Measurements from ENCODE around the gene METTL8.
A peak's percentile ranks its signal among the peaks of the same experiment; 100 is the strongest.

METTL8 gene

DNA sequence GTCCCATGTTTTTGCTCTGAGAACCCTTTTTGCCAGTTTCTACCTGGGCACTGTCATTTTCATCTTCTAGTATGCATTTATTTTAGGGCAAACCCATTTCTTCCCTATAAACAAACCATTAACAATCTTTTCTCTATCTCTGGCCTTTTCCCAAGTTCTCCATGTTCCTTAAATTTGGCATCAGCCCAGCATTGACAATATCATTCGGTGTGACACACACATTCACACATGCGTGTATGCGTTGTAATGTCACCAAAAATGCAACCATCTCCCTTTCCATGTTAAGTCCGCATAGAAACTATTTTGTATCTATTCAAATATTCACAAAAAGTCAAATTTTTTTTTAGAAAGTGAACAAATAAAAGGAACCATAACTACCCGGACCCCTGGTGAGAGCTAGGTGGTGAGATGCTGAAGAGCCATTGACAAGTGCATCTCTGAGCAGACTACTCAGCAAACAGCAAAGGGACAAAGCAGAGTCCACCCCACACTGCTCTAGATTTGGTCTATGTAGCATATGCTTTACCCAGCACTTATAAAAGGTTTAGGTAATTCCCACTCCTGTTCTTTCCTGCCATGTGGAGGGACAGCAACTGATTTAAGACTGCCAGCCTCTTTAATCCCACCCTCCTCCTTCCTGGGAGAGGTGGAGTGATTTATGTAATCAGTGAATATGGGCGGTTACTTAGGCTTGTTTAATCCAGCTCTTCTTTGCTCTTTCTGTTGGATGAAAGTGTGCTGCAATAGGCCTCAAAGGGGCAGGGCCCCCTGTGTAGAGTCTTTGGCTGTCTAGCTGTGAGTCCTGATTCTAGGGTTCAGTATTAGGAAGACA, 124.1 kb downstream of the METTL8 start:
- H3K4me1 ChIP-seq (ENCODE audit: control insufficient read depth, insufficient read depth, low read length) = peaks cover 4% of the 10 kb centered on the region; the same call in 1 of the 2 replicates
- H3K9me3 ChIP-seq (ENCODE audit: control insufficient read depth, insufficient read depth, low read length) = peaks cover 27% of the 10 kb centered on the region
- H3K4me3 ChIP-seq (ENCODE audit: low read depth, low read length) = no peak overlapping the region
- no peak overlapping the region for H3K9ac ChIP-seq (ENCODE audit: low read depth, low read length)
- H3K36me3 ChIP-seq (ENCODE audit: control insufficient read depth, insufficient read depth, low read length) = no peaks in the 10 kb centered on the region
- no peak overlapping the region for H3K27ac ChIP-seq (ENCODE audit: low read depth, low read length)
- no peaks in the 10 kb centered on the region for H3K27me3 ChIP-seq (ENCODE audit: control insufficient read depth, insufficient read depth, low read length)

DNA sequence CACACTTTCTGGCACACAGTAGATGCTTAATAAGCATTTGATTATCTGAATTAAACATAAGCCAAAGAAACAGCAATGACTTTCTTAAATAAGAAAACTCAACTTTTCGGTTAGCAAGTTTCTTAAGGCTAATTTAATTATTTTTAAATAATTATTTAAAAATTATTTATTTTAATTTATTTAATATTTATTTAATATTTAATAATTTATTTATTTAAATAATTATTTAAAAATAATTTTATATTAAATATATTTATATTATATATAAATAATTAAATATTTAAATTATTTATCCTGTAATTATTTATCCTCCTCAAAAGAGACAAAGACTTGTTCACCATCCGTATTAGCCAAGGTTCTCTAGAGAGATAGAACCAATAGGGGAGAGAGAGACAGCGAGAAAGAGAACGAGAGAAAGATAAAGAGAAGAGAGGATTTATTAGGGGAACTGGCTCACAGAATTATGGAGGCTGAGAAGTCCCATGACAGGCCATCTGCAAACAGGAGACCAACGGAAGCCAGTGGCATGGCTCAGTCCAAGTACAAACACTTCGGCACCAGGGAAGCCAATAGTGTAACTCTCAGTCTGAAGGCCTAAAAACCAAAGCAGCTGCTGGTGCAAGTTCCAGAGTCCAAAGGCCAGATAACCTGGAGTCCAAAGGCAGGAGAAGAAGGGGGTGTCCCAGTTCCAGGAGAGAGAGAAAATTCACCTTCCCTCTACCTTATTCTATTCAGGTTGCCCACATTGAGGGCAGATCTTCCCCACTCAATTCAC, 125.3 kb downstream of the METTL8 start:
- Histone ChIP-seq H3K4me1 (ENCODE audit: control insufficient read depth, insufficient read depth, low read length) (no peaks in the 10 kb centered on the region), H3K27ac (ENCODE audit: low read depth, low read length) (no peak overlapping the region), H3K36me3 (ENCODE audit: control insufficient read depth, insufficient read depth, low read length) (no peaks in the 10 kb centered on the region), H3K27me3 (ENCODE audit: control insufficient read depth, insufficient read depth, low read length) (no peaks in the 10 kb centered on the region), H3K9me3 (ENCODE audit: control insufficient read depth, insufficient read depth, low read length) (peaks cover 22% of the 10 kb centered on the region), H3K9ac (ENCODE audit: low read depth, low read length) (no peak overlapping the region), H3K4me3 (ENCODE audit: low read depth, low read length) (no peak overlapping the region)

DNA sequence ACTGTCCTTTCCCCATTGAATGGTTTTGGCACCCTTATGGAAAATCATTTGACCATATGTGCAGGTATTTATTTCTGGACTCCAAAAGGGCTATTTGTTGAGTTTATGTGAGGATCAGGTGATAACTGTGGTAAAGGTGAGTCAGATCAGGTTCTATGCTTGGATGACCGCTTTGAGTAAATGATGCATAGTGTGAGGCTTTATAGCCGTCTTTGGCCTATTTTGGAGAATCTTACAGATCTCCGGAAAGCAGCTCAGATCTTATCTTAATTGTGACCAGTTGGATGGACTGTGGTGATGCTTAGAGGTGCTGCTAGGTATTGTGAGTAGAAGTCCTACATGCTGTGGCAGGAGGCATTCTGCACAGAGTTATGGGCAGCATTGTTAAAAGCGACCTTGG, 126.2 kb downstream of the METTL8 start:
- Histone ChIP-seq H3K4me1 (ENCODE audit: control insufficient read depth, insufficient read depth, low read length) (no peaks in the 10 kb centered on the region), H3K27me3 (ENCODE audit: control insufficient read depth, insufficient read depth, low read length) (no peaks in the 10 kb centered on the region), H3K36me3 (ENCODE audit: control insufficient read depth, insufficient read depth, low read length) (no peaks in the 10 kb centered on the region), H3K9ac (ENCODE audit: low read depth, low read length) (no peak overlapping the region), H3K4me3 (ENCODE audit: low read depth, low read length) (no peak overlapping the region), H3K9me3 (ENCODE audit: control insufficient read depth, insufficient read depth, low read length) (peaks cover 18% of the 10 kb centered on the region), H3K27ac (ENCODE audit: low read depth, low read length) (no peak overlapping the region)

DNA sequence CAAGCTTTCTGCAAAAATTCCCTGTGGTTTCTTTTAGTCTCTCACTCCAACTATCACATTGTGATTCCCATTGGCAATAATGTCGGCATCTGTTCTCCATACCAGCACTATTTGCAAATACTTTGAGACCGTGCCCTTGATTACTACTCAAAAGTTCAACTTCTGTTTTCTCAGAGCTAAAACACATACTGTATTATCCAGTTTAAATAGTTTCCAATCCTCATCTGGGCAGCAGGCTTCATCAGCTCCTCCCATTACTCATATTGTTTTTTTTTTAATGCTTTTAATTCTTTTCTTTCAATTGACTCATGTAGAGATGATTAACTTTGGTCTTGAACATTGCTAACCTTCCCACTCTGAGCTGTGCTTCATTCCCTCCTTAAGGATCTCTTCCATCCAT, 135.8 kb downstream of the METTL8 start:
- Histone ChIP-seq H3K4me3 (ENCODE audit: low read depth, low read length) (no peak overlapping the region), H3K27me3 (ENCODE audit: control insufficient read depth, insufficient read depth, low read length) (no peaks in the 10 kb centered on the region), H3K4me1 (ENCODE audit: control insufficient read depth, insufficient read depth, low read length) (peaks cover 7% of the 10 kb centered on the region), H3K9ac (ENCODE audit: low read depth, low read length) (no peak overlapping the region), H3K36me3 (ENCODE audit: control insufficient read depth, insufficient read depth, low read length) (no peaks in the 10 kb centered on the region), H3K9me3 (ENCODE audit: control insufficient read depth, insufficient read depth, low read length) (no peaks in the 10 kb centered on the region), H3K27ac (ENCODE audit: low read depth, low read length) (no peak overlapping the region)

DNA sequence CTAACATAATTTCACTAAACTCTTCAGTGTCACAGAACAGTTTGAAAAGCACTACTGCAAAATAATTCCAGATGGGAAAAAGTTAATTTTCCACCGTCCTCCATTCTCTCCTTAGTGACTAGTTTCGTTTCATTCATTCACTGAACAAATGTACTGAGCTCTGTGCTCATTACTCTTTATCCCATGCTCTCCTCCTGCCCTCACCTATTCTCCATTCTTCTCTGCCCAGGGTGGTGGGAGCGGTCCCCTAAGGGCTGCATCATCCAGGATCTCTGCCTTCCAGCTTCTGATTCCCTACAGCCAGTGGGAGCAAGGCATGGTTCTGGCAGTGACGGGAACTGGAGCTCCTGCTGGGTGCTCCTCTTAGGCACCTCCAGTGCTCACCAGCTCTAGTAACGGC, 139.2 kb downstream of the METTL8 start:
- H3K4me3 ChIP-seq (ENCODE audit: low read depth, low read length) = no peak overlapping the region
- no peaks in the 10 kb centered on the region for H3K9me3 ChIP-seq (ENCODE audit: control insufficient read depth, insufficient read depth, low read length)
- H3K36me3 ChIP-seq (ENCODE audit: control insufficient read depth, insufficient read depth, low read length) = no peaks in the 10 kb centered on the region
- H3K27ac ChIP-seq (ENCODE audit: low read depth, low read length) = no peak overlapping the region
- peaks cover 7% of the 10 kb centered on the region for H3K4me1 ChIP-seq (ENCODE audit: control insufficient read depth, insufficient read depth, low read length)
- no peaks in the 10 kb centered on the region for H3K27me3 ChIP-seq (ENCODE audit: control insufficient read depth, insufficient read depth, low read length)
- H3K9ac ChIP-seq (ENCODE audit: low read depth, low read length) = no peak overlapping the region

DNA sequence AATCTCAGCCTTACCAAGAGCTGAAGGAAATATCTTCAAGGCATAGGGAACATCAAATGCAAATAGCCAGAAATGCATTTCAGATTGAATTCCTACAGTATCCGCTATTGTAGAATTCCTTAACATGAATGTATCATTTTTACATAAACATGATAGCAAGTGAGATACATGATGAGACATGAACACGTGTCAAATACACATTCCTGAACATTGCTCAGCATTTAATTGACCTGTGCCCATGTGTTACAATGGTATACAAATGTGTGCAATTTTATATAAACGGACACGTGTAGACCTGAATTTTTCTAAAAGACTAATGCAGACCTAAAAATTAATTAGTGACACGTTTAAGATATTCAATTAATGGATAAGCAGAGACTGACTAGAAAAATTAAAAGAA, 140.1 kb downstream of the METTL8 start:
- Histone ChIP-seq H3K9me3 (ENCODE audit: control insufficient read depth, insufficient read depth, low read length) (no peaks in the 10 kb centered on the region), H3K4me3 (ENCODE audit: low read depth, low read length) (no peak overlapping the region), H3K27me3 (ENCODE audit: control insufficient read depth, insufficient read depth, low read length) (no peaks in the 10 kb centered on the region), H3K36me3 (ENCODE audit: control insufficient read depth, insufficient read depth, low read length) (no peaks in the 10 kb centered on the region), H3K4me1 (ENCODE audit: control insufficient read depth, insufficient read depth, low read length) (peaks cover 7% of the 10 kb centered on the region), H3K27ac (ENCODE audit: low read depth, low read length) (peak overlapping the region; percentile 23), H3K9ac (ENCODE audit: low read depth, low read length) (no peak overlapping the region)

DNA sequence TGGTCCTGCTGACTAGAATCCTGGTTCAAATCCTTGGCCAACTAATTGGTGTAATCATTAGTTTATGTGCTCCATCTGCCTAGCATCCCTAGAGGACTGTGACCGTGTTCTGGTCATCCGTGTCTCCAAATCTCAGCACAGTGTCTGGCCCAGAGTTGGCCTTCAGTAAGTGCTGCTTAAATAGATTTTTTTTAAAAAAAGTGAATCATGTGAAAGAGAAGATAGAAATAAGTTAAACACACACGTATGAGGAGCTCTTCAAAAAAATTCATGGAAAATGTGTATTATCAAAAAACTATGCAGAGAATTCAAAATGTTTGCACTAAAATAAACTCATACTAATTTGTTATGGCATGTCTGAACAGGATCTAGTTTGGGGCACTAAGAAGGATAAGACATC, 143.8 kb downstream of the METTL8 start:
- peaks cover 7% of the 10 kb centered on the region for H3K4me1 ChIP-seq (ENCODE audit: control insufficient read depth, insufficient read depth, low read length)
- no peak overlapping the region for H3K4me3 ChIP-seq (ENCODE audit: low read depth, low read length)
- no peak overlapping the region for H3K27ac ChIP-seq (ENCODE audit: low read depth, low read length)
- no peaks in the 10 kb centered on the region for H3K27me3 ChIP-seq (ENCODE audit: control insufficient read depth, insufficient read depth, low read length)
- no peak overlapping the region for H3K9ac ChIP-seq (ENCODE audit: low read depth, low read length)
- H3K36me3 ChIP-seq (ENCODE audit: control insufficient read depth, insufficient read depth, low read length) = no peaks in the 10 kb centered on the region
- H3K9me3 ChIP-seq (ENCODE audit: control insufficient read depth, insufficient read depth, low read length) = no peaks in the 10 kb centered on the region

DNA sequence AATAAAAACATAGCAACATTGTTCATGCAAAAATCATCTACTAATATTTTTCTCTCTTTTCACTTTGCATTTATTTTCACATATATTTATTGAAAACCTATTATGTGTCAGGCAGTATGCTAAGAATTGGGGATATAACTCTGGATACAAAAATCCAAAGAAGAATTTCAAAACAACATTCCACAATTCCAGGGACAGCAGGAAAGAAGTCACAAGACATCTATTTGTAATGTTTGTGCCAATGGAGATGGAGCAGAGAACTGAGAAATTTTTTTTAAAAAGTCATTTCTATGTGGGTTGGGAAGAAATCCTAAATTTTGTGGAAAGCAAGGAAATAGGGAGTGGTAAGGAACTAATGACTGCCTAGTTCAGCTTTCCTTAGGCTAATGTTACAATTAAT, 144.5 kb downstream of the METTL8 start:
- Histone ChIP-seq H3K36me3 (ENCODE audit: control insufficient read depth, insufficient read depth, low read length) (no peaks in the 10 kb centered on the region), H3K27ac (ENCODE audit: low read depth, low read length) (no peak overlapping the region), H3K9me3 (ENCODE audit: control insufficient read depth, insufficient read depth, low read length) (no peaks in the 10 kb centered on the region), H3K4me3 (ENCODE audit: low read depth, low read length) (no peak overlapping the region), H3K27me3 (ENCODE audit: control insufficient read depth, insufficient read depth, low read length) (no peaks in the 10 kb centered on the region), H3K9ac (ENCODE audit: low read depth, low read length) (no peak overlapping the region), H3K4me1 (ENCODE audit: control insufficient read depth, insufficient read depth, low read length) (peaks cover 7% of the 10 kb centered on the region)

DNA sequence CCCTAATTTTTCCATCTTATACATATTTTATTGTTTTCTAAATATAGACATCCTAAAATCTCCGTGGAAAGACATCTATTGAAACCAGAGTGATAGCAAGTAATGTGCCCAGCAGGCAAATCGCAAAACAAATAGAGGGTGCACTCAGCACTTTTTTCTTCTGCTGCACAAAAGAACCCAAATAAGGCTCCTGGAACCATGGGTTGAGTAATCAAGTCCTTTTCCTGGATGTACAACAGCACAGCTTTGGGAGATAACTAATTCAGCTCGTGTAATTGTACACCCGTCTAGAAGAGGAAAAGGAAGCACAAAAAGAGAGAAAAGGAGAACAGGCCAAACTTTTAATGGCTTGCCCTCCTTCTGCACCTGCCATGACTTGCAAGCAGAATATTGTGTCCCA, 146.2 kb downstream of the METTL8 start:
- H3K4me3 ChIP-seq (ENCODE audit: low read depth, low read length) = no peak overlapping the region
- H3K36me3 ChIP-seq (ENCODE audit: control insufficient read depth, insufficient read depth, low read length) = no peaks in the 10 kb centered on the region
- H3K27me3 ChIP-seq (ENCODE audit: control insufficient read depth, insufficient read depth, low read length) = no peaks in the 10 kb centered on the region
- no peaks in the 10 kb centered on the region for H3K4me1 ChIP-seq (ENCODE audit: control insufficient read depth, insufficient read depth, low read length)
- no peaks in the 10 kb centered on the region for H3K9me3 ChIP-seq (ENCODE audit: control insufficient read depth, insufficient read depth, low read length)
- no peak overlapping the region for H3K9ac ChIP-seq (ENCODE audit: low read depth, low read length)
- no peak overlapping the region for H3K27ac ChIP-seq (ENCODE audit: low read depth, low read length)

DNA sequence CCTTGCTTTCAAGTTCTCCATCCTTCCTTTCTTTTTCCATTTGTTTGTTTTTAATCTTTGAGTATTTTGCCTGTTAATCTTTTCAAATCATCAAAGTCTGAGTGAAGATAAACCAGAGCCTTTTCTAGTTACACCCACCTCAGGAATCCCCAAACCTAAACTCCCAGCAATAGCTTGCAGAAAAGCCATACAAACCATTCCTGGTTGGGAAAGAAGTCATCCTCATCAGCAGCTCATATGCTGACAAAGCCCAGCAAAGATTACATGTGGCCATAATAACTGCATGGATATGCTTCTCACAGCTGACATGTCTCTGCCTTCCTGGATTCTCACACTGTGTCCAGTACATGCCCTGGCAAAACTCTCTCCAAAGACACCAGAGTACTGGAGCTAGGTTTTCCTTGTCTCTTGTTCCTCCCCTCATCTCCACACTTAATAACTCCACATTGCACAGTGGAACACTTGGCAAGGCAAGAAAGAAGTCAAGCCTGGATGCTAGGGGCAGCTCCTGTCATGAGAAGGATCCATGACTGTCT, 146.7 kb downstream of the METTL8 start:
- no peak overlapping the region for H3K27ac ChIP-seq (ENCODE audit: low read depth, low read length)
- H3K4me3 ChIP-seq (ENCODE audit: low read depth, low read length) = no peak overlapping the region
- no peaks in the 10 kb centered on the region for H3K4me1 ChIP-seq (ENCODE audit: control insufficient read depth, insufficient read depth, low read length)
- no peaks in the 10 kb centered on the region for H3K36me3 ChIP-seq (ENCODE audit: control insufficient read depth, insufficient read depth, low read length)
- no peaks in the 10 kb centered on the region for H3K27me3 ChIP-seq (ENCODE audit: control insufficient read depth, insufficient read depth, low read length)
- H3K9me3 ChIP-seq (ENCODE audit: control insufficient read depth, insufficient read depth, low read length) = no peaks in the 10 kb centered on the region
- no peak overlapping the region for H3K9ac ChIP-seq (ENCODE audit: low read depth, low read length)

DNA sequence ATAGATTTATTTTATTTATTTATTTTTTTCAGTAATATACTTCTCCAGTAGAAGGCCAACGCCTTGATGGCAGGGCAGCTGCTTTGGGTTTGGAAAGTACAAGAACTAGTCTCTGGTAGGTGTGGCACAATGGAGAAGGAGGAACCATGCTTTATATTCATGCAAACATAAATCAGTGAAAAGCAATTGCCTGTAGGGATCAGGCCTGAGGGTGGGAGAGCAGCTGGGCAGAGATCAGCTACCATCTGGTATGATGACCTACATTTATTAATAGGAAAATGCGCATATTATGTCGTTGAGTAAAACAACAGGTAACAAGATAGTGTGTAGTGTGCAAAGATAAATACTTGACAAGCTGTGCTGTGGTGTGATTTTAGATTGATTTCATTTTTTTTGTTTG, 152.7 kb downstream of the METTL8 start:
- Histone ChIP-seq H3K36me3 (ENCODE audit: control insufficient read depth, insufficient read depth, low read length) (no peaks in the 10 kb centered on the region), H3K4me3 (ENCODE audit: low read depth, low read length) (no peak overlapping the region), H3K27me3 (ENCODE audit: control insufficient read depth, insufficient read depth, low read length) (no peaks in the 10 kb centered on the region), H3K27ac (ENCODE audit: low read depth, low read length) (no peak overlapping the region), H3K9ac (ENCODE audit: low read depth, low read length) (no peak overlapping the region), H3K4me1 (ENCODE audit: control insufficient read depth, insufficient read depth, low read length) (peaks cover 10% of the 10 kb centered on the region; the same call in 1 of the 2 replicates), H3K9me3 (ENCODE audit: control insufficient read depth, insufficient read depth, low read length) (no peaks in the 10 kb centered on the region)
